PC-9 (cell line): Measurements from ENCODE around the gene TCF12. TPM values are rescaled to one million over a fixed set of nuclear protein-coding genes. Genes with fewer than 3 reads are reported as not detected.

Source experiments
- BruUV-seq: library from RNA; stranded (reverse); fragments of 400-500 nt; replicated peaks from 2 replicates; lab custom pipeline; 2021; lab: Mats Ljungman, UMichigan
- CTCF ChIA-PET: fragments of 300-600 bp; sonication (Branson Sonifier 250); formaldehyde crosslinking; loops from one replicate; lab custom pipeline; 2022; ENCODE audit warnings: antibody characterized with exemption; lab: Charles Lee
- POLR2A ChIA-PET: fragments of 300-600 bp; sonication (Branson Sonifier 250); formaldehyde crosslinking; loops from one replicate; lab custom pipeline; 2022; ENCODE audit warnings: antibody characterized with exemption; ENCODE audit not compliant: unreplicated experiment; lab: Charles Lee
- DNase-seq, 2 experiments: peaks; one replicate each; pipeline versions ENCODE4 v3.0.0 to v3.0.0-alpha.2; 2015 to 2022; ENCODE audit warnings: mixed read lengths in 1 of 2
- H2AFZ ChIP-seq: fragments of 200-600 bp; sonication (generic); 2 replicates; pipeline ENCODE4 v1.8.1; 2017; ENCODE audit warnings: antibody characterized with exemption
- H3F3A ChIP-seq: fragments of 200-600 bp; sonication (generic); 2 replicates; pipeline ENCODE4 v1.8.1; 2017; ENCODE audit warnings: antibody characterized with exemption, mild to moderate bottlenecking, low read depth; ENCODE audit not compliant: insufficient read depth
- H3K27ac ChIP-seq: fragments of 200-600 bp; sonication (generic); 2 replicates; pipeline ENCODE4 v1.6.1; 2016; ENCODE audit warnings: mixed run types
- H3K27me3 ChIP-seq: fragments of 200-600 bp; sonication (generic); 2 replicates; pipeline ENCODE4 v1.6.1; 2016; ENCODE audit warnings: low read depth, mixed run types; ENCODE audit not compliant: insufficient read depth
- H3K36me3 ChIP-seq: fragments of 200-600 bp; sonication (generic); 2 replicates; pipeline ENCODE4 v1.6.1; 2016; ENCODE audit warnings: low read depth, mixed run types
- H3K4me1 ChIP-seq: fragments of 200-600 bp; sonication (generic); replicated peaks from 2 replicates; pipeline ENCODE4 v1.6.1; 2016; ENCODE audit warnings: mixed run types; ENCODE audit not compliant: insufficient read depth
- H3K4me2 ChIP-seq: fragments of 200-600 bp; sonication (generic); 2 replicates; pipeline ENCODE4 v1.6.1; 2017; ENCODE audit warnings: mixed run types
- H3K4me3 ChIP-seq: fragments of 200-600 bp; sonication (generic); 2 replicates; pipeline ENCODE4 v1.6.1; 2016; ENCODE audit warnings: mixed run types
- H3K79me2 ChIP-seq: fragments of 200-600 bp; sonication (generic); 2 replicates; pipeline ENCODE4 v1.6.1; 2017; ENCODE audit warnings: low read depth, mixed run types
- H3K9me2 ChIP-seq: fragments of 200-600 bp; sonication (generic); 2 replicates; pipeline ENCODE4 v1.8.1; 2017; ENCODE audit warnings: mild to moderate bottlenecking; ENCODE audit not compliant: insufficient read depth
- H3K9me3 ChIP-seq: fragments of 200-600 bp; sonication (generic); 2 replicates; pipeline ENCODE4 v1.8.1; 2016; ENCODE audit warnings: low read depth; ENCODE audit not compliant: insufficient read depth
- H4K20me1 ChIP-seq: fragments of 200-600 bp; sonication (generic); 2 replicates; pipeline ENCODE4 v1.8.1; 2017; ENCODE audit not compliant: insufficient read depth
- EZH2 ChIP-seq: fragments of 200-600 bp; sonication (generic); IDR thresholded peaks from 2 replicates; pipeline ENCODE4 v1.8.0; 2017; ENCODE audit warnings: antibody characterized with exemption, low read depth
- intact Hi-C: fragments of 100-400 bp; cut with micrococcal nuclease; formaldehyde crosslinking; loops from one replicate; pipeline ENCODE4 v1.10.0; 2022; ENCODE audit not compliant: unreplicated experiment
- total RNA-seq: library from RNA; stranded (reverse); gene quantifications from 2 replicates; pipeline ENCODE4 v1.2.3, GENCODE V29; 2021
- TF ChIP-seq, protein P1 (sequence below): fragments of 200-600 bp; sonication (generic); conservative IDR thresholded peaks from 2 replicates; pipeline ENCODE4 v1.6.1; 2017; ENCODE audit warnings: mixed run types, antibody characterized with exemption, mild to moderate bottlenecking, moderate library complexity

Gene TCF12
- total RNA-seq, 1 experiment from 2014 or later: 60.1 TPM

DNA sequence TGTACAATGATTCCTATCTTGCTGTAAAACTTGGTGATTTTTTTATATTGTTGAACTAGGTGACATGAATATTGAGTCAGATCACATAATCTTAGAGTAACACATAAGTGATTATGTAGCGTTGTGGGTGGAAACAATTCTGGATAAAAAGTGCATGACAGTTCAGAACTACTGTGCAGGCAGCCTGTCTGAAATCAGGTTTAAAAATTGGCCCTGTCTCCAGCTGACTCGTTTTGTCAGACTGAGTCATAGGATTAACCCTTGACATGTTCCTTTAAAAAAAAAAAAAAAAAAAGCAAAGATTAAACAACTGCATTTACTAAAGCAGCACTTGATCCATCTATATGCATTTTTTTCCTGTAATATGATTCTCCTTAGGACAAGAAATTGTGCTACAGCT is 297.8 kb downstream of the TCF12 start:
- BruUV-seq: no TSS peak
- Histone ChIP-seq H3K9me3 (no peaks in the 10 kb centered on the region), H3K36me3 (no peaks in the 10 kb centered on the region), H3K79me2 (no peaks in the 10 kb centered on the region), H3K4me3 (no peak overlapping the region), H3K4me1 (no peaks in the 10 kb centered on the region; the same call in 1 of the 2 replicates), H3K9me2 (no peaks in the 10 kb centered on the region), H2AFZ (no peak overlapping the region), H4K20me1 (no peaks in the 10 kb centered on the region), H3K4me2 (no peak overlapping the region), H3F3A (no peaks in the 10 kb centered on the region), H3K27ac (no peak overlapping the region), H3K27me3 (no peaks in the 10 kb centered on the region)
- CTCF ChIA-PET: no interaction called here
- no peak for DNase-seq
- POLR2A ChIA-PET: interaction anchor here (0.7 kb wide), 1 partner anchor 13 kb away, joined by 3 read pairs; no protein-coding TSS in a partner anchor
- intact Hi-C loops: no loop called here
- TF ChIP-seq, protein P1, sequence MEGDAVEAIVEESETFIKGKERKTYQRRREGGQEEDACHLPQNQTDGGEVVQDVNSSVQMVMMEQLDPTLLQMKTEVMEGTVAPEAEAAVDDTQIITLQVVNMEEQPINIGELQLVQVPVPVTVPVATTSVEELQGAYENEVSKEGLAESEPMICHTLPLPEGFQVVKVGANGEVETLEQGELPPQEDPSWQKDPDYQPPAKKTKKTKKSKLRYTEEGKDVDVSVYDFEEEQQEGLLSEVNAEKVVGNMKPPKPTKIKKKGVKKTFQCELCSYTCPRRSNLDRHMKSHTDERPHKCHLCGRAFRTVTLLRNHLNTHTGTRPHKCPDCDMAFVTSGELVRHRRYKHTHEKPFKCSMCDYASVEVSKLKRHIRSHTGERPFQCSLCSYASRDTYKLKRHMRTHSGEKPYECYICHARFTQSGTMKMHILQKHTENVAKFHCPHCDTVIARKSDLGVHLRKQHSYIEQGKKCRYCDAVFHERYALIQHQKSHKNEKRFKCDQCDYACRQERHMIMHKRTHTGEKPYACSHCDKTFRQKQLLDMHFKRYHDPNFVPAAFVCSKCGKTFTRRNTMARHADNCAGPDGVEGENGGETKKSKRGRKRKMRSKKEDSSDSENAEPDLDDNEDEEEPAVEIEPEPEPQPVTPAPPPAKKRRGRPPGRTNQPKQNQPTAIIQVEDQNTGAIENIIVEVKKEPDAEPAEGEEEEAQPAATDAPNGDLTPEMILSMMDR: no peak
- TF ChIP-seq EZH2: no peak

DNA sequence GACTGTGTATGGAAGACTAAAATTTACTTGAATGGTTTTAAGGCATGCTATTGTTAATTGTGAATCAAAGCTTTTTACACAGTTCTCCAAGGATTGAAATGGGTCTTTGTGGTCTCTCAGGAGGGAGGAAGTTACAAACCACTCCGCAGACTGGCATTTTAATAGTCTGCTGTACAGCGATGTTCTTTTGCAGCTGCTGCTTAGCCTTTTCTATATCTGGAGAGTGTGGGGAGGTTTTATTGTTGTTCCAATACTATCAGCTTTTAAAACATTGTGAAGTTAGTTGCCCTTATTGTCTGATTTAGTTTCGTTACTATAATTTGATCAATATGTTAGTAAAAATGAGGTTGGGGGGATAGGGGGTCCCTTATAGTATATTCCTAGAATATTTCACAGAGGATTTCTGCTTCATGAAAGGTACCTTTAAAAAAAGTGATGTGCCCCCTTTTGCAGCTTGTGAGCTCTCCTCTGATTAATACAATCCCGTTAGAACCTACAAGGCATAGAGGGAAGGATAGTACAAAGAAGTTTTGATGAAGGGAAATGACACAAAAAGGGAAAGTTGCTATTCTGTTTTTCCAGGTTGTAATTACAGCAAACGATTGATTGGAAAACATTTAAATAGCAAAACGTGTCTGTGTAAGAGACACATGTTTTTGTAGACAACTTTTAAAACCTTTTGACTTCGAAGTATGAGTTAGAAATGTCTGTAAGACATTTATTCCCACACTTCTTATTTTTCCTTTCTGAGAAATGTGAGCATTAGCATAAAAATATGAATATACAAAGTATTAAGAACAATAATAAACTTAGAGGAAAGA is 299.5 kb downstream of the TCF12 start:
- H3K4me3 ChIP-seq: no peak overlapping the region
- H3K27ac ChIP-seq: no peak overlapping the region
- ChIA-PET POLR2A (interaction anchor here (0.7 kb wide), 1 partner anchor 222 kb away, joined by 4 read pairs; no protein-coding TSS in a partner anchor), CTCF (no interaction called here)
- no peak for DNase-seq
- H3K4me1 ChIP-seq: no peaks in the 10 kb centered on the region; the same call in 1 of the 2 replicates
- intact Hi-C loops: no loop called here
- H3K36me3 ChIP-seq: no peaks in the 10 kb centered on the region
- H3K4me2 ChIP-seq: no peak overlapping the region
- H2AFZ ChIP-seq: no peak overlapping the region
- no peaks in the 10 kb centered on the region for H3K27me3 ChIP-seq
- no peaks in the 10 kb centered on the region for H4K20me1 ChIP-seq
- no peak for TF ChIP-seq EZH2
- TF ChIP-seq, protein P1: no peak
- H3K9me3 ChIP-seq: no peaks in the 10 kb centered on the region
- no peaks in the 10 kb centered on the region for H3K9me2 ChIP-seq
- no peaks in the 10 kb centered on the region for H3K79me2 ChIP-seq
- BruUV-seq: no TSS peak
- H3F3A ChIP-seq: no peaks in the 10 kb centered on the region

DNA sequence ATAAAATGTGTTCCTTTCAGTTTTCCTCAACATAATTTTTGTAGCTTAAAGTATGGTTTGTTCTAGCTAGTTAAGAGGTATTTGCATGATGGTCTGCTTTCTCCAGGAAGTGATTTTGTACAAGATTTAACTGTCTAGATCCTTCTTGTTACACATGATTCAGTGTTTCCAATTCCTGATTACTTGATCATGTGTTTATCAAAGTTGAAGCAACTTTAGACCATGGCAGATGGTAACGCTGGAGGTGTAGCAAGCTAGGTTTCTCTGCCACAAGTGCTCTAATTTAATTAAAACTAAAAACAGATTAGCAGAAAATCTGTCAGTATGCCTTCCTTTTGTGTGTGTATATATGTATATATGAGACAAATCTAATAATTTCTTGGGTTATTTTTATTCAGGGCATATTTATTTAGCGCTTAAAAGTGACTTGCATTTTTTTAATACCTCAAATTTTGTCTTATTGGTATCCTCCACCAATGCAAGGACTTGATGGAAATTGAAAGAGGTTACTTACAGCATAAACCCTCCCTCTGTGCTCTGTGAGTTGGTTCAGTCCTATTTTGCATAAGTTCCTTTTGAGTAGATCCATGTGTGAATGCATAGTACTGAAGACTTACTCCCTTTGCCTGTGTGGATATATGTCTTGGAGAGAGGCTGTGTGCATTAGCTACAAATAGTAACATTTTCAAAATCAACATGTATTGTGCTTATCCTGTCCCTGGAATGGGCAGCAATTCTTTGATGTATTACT is 300.6 kb downstream of the TCF12 start:
- H3F3A ChIP-seq: no peaks in the 10 kb centered on the region
- intact Hi-C loops: no loop called here
- no TSS peak for BruUV-seq
- no peaks in the 10 kb centered on the region for H3K9me3 ChIP-seq
- no peak overlapping the region for H3K27ac ChIP-seq
- POLR2A ChIA-PET: no interaction called here
- no peaks in the 10 kb centered on the region for H3K36me3 ChIP-seq
- no peak overlapping the region for H3K4me3 ChIP-seq
- no peak for DNase-seq
- H3K9me2 ChIP-seq: no peaks in the 10 kb centered on the region
- CTCF ChIA-PET: no interaction called here
- no peak overlapping the region for H2AFZ ChIP-seq
- no peak overlapping the region for H3K4me2 ChIP-seq
- H3K4me1 ChIP-seq: no peaks in the 10 kb centered on the region; the same call in 1 of the 2 replicates
- H3K27me3 ChIP-seq: no peaks in the 10 kb centered on the region
- no peaks in the 10 kb centered on the region for H3K79me2 ChIP-seq
- TF ChIP-seq, protein P1: no peak
- TF ChIP-seq EZH2: no peak
- no peaks in the 10 kb centered on the region for H4K20me1 ChIP-seq
